ENCODE results near the gene PKP4.

Gene PKP4

DNA sequence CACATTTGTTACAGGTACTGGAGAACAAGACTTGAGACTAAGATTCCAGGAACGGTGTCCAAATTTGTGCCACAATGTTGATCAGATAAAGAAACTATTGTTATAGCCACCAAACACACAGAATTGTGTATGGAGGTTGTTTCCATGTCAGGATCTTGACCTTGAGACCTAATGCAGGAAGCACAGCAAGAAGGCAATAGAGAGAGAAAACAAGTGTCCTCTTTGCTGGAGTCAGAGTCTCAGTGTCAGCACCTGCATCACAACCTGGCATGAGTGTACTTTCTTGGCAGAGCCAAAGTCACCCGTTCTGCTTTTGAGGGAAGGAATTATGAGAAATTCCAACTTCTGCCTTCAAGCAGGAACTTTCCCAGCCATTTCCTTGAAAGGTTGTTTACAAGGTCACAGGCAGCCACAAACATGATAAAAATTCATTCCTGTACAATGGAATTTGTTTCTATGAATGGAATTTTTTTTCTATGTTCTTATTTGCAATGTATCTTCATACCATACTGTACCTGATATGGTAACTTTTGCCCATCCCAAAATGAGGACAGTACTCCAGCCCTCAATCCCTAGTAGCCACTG lies 118.4 kb downstream of the PKP4 start:
- Mint-ChIP-seq H3K36me3 (peaks cover 8% of the 10 kb centered on the region), H3K4me3 (no peak overlapping the region), H3K27ac (no peak overlapping the region), H3K4me1 (no peaks in the 10 kb centered on the region), H3K27me3 (no peaks in the 10 kb centered on the region), H3K9me3 (peaks cover 13% of the 10 kb centered on the region)

DNA sequence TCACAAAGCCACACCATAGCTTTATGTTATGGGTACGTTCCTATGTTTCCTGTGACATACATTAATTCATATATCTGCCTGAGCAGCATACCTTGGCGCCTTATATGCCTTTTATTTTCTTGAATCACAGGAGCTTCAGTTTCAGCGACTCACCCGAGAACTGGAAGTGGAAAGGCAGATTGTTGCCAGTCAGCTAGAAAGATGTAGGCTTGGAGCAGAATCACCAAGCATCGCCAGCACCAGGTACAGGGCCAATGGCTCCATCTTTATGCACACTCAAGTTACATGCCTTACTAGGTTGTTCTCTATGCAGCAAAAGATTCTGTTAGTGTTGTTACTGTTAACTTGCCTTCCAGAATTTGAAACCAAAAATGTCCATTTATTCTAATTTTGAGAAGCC lies 120.4 kb downstream of the PKP4 start:
- Mint-ChIP-seq H3K27me3 (no peaks in the 10 kb centered on the region), H3K4me1 (no peaks in the 10 kb centered on the region), H3K4me3 (no peak overlapping the region), H3K27ac (no peak overlapping the region), H3K9me3 (no peaks in the 10 kb centered on the region), H3K36me3 (peaks cover 2% of the 10 kb centered on the region)

DNA sequence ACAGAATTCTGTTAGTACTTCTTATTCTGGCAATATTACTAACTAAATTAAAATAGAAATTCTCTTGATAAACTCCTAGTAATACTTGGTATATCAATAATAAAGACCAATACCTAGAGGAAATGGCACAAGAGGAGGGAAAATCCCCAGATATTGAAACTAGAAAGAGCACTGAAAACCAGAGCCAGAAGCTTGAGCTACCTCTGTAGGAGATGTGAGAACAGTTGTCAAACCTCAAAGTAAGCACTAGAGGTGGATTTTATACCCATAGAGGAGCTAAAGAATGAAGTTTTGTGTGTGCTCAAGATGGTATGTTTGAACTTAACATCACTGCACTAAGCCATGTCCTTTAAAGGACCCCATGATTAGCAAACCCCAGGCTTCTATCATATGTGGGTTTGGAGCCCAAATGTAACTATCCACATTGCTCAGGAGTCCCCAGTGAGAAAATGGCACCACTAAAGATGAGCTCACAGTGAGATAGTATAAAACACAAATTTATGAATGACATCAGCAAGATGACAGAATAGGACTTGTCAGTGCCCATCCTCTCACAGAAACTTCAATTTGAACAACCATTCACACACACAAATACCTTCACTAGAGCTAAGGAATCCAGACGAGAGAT lies 122.1 kb downstream of the PKP4 start:
- Mint-ChIP-seq H3K27ac (no peak overlapping the region), H3K27me3 (no peaks in the 10 kb centered on the region), H3K9me3 (no peaks in the 10 kb centered on the region), H3K36me3 (peaks cover 2% of the 10 kb centered on the region), H3K4me1 (no peaks in the 10 kb centered on the region), H3K4me3 (no peak overlapping the region)

GRCh38 chr2:158579928-158580327 lies 123.2 kb downstream of the PKP4 start:
- no peaks in the 10 kb centered on the region for H3K4me1 Mint-ChIP-seq
- no peaks in the 10 kb centered on the region for H3K27me3 Mint-ChIP-seq
- H3K27ac Mint-ChIP-seq = no peak overlapping the region
- H3K4me3 Mint-ChIP-seq = no peak overlapping the region
- H3K36me3 Mint-ChIP-seq = peaks cover 2% of the 10 kb centered on the region
- H3K9me3 Mint-ChIP-seq = no peaks in the 10 kb centered on the region

DNA sequence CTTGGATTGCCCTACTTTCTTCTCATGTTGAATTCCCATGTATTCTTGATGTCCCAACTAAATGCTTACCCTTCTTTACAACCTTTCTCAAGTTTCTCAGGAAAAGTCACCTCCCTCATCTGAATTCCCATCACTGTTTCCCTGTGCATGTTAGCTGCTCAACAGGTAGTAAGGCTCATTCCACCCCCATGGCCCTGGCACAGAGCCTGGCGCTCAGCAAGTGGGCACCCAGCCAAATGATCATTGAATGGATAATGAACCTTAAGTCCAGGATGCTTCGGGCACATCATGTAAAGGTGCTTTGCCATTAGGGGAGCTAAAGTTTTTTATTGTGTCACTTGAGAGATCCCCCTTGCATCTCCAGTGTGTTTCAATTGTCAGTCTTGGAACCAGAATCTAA lies 124.0 kb downstream of the PKP4 start:
- peaks cover 2% of the 10 kb centered on the region for H3K36me3 Mint-ChIP-seq
- no peak overlapping the region for H3K27ac Mint-ChIP-seq
- H3K9me3 Mint-ChIP-seq = no peaks in the 10 kb centered on the region
- H3K4me1 Mint-ChIP-seq = no peaks in the 10 kb centered on the region
- no peaks in the 10 kb centered on the region for H3K27me3 Mint-ChIP-seq
- no peak overlapping the region for H3K4me3 Mint-ChIP-seq

GRCh38 chr2:158582670-158583069 lies 125.9 kb downstream of the PKP4 start:
- no peaks in the 10 kb centered on the region for H3K9me3 Mint-ChIP-seq
- H3K4me3 Mint-ChIP-seq = no peak overlapping the region
- H3K36me3 Mint-ChIP-seq = peaks cover 5% of the 10 kb centered on the region
- H3K27me3 Mint-ChIP-seq = no peaks in the 10 kb centered on the region
- H3K27ac Mint-ChIP-seq = no peak overlapping the region
- no peaks in the 10 kb centered on the region for H3K4me1 Mint-ChIP-seq

GRCh38 chr2:158583923-158584322 lies 127.2 kb downstream of the PKP4 start:
- no peak overlapping the region for H3K4me3 Mint-ChIP-seq
- no peaks in the 10 kb centered on the region for H3K9me3 Mint-ChIP-seq
- peaks cover 7% of the 10 kb centered on the region for H3K36me3 Mint-ChIP-seq
- no peaks in the 10 kb centered on the region for H3K4me1 Mint-ChIP-seq
- no peaks in the 10 kb centered on the region for H3K27me3 Mint-ChIP-seq
- no peak overlapping the region for H3K27ac Mint-ChIP-seq

- no peaks in the 10 kb centered on the region for H3K4me1 Mint-ChIP-seq
- H3K9me3 Mint-ChIP-seq = no peaks in the 10 kb centered on the region
- H3K4me3 Mint-ChIP-seq = no peak overlapping the region
- H3K27ac Mint-ChIP-seq = no peak overlapping the region
- peaks cover 6% of the 10 kb centered on the region for H3K36me3 Mint-ChIP-seq
- no peaks in the 10 kb centered on the region for H3K27me3 Mint-ChIP-seq
These were observed 129.7 kb downstream of the PKP4 start for GRCh38 chr2:158586491-158586890.

- Mint-ChIP-seq H3K4me3 (no peak overlapping the region), H3K4me1 (no peaks in the 10 kb centered on the region), H3K36me3 (peaks cover 6% of the 10 kb centered on the region), H3K27ac (no peak overlapping the region), H3K27me3 (no peaks in the 10 kb centered on the region), H3K9me3 (no peaks in the 10 kb centered on the region)
These were observed 132.6 kb downstream of the PKP4 start for GRCh38 chr2:158589303-158589702.

DNA sequence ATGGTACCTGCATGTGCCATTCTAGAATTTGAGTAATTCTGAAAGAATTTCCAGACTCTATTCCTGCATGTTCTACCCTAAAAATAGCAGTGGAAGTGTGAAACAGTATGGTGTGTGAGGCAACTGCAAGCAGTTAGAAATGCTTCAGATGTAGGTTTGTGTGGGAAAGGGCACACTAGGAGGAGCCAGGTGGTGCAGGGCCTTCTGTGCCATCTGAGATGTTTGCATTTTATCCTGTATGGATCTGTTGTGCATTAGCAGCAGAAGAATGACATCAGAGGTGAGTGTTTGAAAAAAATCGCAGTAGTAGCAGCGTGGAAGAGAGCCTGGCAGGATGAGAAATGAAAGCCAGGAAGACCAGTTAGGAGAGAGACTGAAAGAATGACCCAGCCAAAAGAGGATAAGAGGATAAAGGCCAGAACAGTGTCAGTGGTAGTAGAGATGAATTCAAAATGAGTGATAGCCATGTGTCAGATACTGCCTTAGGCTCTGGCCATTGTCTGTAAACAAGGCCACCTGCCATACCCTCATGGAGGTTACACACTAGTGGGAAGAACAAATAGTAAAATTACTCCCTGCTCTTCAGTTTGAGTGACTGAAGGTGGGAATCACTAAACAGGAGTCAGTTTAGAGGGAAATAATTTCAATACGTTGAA lies 142.2 kb downstream of the PKP4 start:
- H3K36me3 Mint-ChIP-seq = peaks cover 7% of the 10 kb centered on the region
- no peak overlapping the region for H3K4me3 Mint-ChIP-seq
- H3K9me3 Mint-ChIP-seq = no peaks in the 10 kb centered on the region
- H3K27me3 Mint-ChIP-seq = no peaks in the 10 kb centered on the region
- H3K4me1 Mint-ChIP-seq = no peaks in the 10 kb centered on the region
- H3K27ac Mint-ChIP-seq = no peak overlapping the region

GRCh38 chr2:158599609-158600008 lies 142.9 kb downstream of the PKP4 start:
- Mint-ChIP-seq H3K4me1 (no peaks in the 10 kb centered on the region), H3K9me3 (no peaks in the 10 kb centered on the region), H3K27me3 (no peaks in the 10 kb centered on the region), H3K27ac (no peak overlapping the region), H3K36me3 (peaks cover 5% of the 10 kb centered on the region), H3K4me3 (no peak overlapping the region)

GRCh38 chr2:158600155-158600802 lies 143.5 kb downstream of the PKP4 start:
- no peak overlapping the region for H3K27ac Mint-ChIP-seq
- no peaks in the 10 kb centered on the region for H3K4me1 Mint-ChIP-seq
- H3K27me3 Mint-ChIP-seq = no peaks in the 10 kb centered on the region
- peaks cover 5% of the 10 kb centered on the region for H3K36me3 Mint-ChIP-seq
- no peaks in the 10 kb centered on the region for H3K9me3 Mint-ChIP-seq
- H3K4me3 Mint-ChIP-seq = no peak overlapping the region

- H3K27ac Mint-ChIP-seq = no peak overlapping the region
- no peaks in the 10 kb centered on the region for H3K4me1 Mint-ChIP-seq
- no peaks in the 10 kb centered on the region for H3K27me3 Mint-ChIP-seq
- H3K9me3 Mint-ChIP-seq = no peaks in the 10 kb centered on the region
- no peak overlapping the region for H3K4me3 Mint-ChIP-seq
- H3K36me3 Mint-ChIP-seq = peaks cover 5% of the 10 kb centered on the region
These were observed 145.3 kb downstream of the PKP4 start for GRCh38 chr2:158602027-158602426.

- H3K4me3 Mint-ChIP-seq = no peak overlapping the region
- H3K27me3 Mint-ChIP-seq = no peaks in the 10 kb centered on the region
- peaks cover 5% of the 10 kb centered on the region for H3K36me3 Mint-ChIP-seq
- H3K9me3 Mint-ChIP-seq = no peaks in the 10 kb centered on the region
- no peaks in the 10 kb centered on the region for H3K4me1 Mint-ChIP-seq
- no peak overlapping the region for H3K27ac Mint-ChIP-seq
These were observed 146.5 kb downstream of the PKP4 start for GRCh38 chr2:158603205-158603604.

DNA sequence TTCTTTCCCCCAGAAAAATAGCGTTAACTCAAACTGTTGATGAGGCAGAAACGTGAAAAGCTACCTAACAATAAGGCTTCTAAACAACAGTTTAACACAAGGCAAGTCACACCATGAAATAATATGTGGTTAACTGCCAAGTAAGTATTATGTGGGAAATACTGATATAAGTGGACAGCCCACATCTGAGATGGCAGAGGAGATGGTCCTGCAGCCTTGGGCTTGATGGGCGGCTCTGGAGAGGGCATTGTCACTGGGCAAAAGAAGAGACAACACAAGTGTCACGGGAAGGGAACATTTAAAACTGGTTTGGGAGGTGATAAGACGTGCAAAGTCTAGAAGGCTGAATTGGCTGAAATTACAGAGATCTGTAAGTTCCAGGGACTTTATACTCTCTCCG lies 147.2 kb downstream of the PKP4 start:
- Mint-ChIP-seq H3K27ac (no peak overlapping the region), H3K9me3 (no peaks in the 10 kb centered on the region), H3K27me3 (no peaks in the 10 kb centered on the region), H3K36me3 (peaks cover 5% of the 10 kb centered on the region), H3K4me1 (no peaks in the 10 kb centered on the region), H3K4me3 (no peak overlapping the region)

DNA sequence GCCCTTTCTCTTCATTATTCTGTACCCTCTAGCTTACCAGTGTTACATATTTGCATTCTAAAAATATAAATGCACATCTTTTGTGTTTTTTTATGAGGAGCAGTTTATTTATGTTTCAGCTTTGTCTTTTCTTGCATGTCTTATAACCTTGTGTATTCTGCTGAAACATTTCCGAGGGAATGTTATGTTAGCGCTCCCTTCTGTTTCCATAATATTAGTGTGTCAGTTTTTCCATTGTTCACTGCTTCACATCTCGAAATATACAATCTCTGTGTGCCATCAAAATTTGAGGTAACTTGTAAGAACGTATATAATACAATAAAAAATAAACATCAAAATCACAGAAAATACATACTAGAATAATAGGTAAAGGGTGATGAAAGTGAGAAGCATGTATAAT lies 153.3 kb downstream of the PKP4 start:
- Mint-ChIP-seq H3K4me3 (no peak overlapping the region), H3K4me1 (no peaks in the 10 kb centered on the region), H3K36me3 (peaks cover 6% of the 10 kb centered on the region), H3K27me3 (no peaks in the 10 kb centered on the region), H3K27ac (no peak overlapping the region), H3K9me3 (no peaks in the 10 kb centered on the region)
